GM23248 (cell line): ENCODE results near the gene CAPZA3.

ENCODE experiments used
- EZH2 ChIP-seq: fragments of 200-600 bp; sonication (generic); IDR thresholded peaks from 2 replicates; pipeline ENCODE4 v1.6.1; 2018; ENCODE audit warnings: antibody characterized with exemption, mild to moderate bottlenecking; ENCODE audit not compliant: insufficient read depth, poor library complexity, severe bottlenecking
- EZH2phosphoT487 ChIP-seq: fragments of 200-600 bp; sonication (generic); IDR thresholded peaks from 2 replicates; pipeline ENCODE4 v1.6.1; 2018; ENCODE audit warnings: antibody characterized with exemption, moderate library complexity, mild to moderate bottlenecking, low read depth; ENCODE audit not compliant: insufficient read depth

DNA sequence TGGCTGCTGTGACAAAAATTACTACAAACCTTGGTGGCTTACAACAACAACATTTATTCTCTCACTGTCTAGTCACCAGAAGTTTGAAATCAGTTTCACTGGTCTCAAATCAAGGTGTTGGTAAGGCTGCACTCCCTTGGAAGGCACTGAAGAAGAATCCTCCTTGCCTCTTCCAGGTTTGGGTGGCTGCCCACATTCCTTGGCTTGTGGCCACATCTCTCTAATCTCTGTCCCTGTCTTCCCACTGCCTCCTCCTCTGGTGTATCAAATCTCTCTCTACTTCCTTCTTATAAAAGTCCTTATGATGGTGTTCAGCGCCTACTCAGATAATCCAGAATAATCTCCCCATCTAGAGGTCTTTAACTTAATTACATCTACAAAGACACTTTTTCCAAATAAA is 31.1 kb upstream of the CAPZA3 start:
- no peak for TF ChIP-seq EZH2
- no peak for TF ChIP-seq EZH2phosphoT487
